HepG2 (cell line): ENCODE measurements around the gene CGNL1. TPM values are rescaled to one million over a fixed set of nuclear protein-coding genes. Genes with fewer than 3 reads are reported as not detected.

ENCODE experiments used
- ATAC-seq: fragments of 200-7000 bp; cut with Tn5 transposase; 3 replicates; pipeline ENCODE4 v1.9.1; 2020; ENCODE audit warnings: mild to moderate bottlenecking, moderate library complexity
- BruUV-seq: library from RNA; stranded (reverse); fragments of 400-500 nt; replicated peaks from 2 replicates; lab custom pipeline; 2021; lab: Mats Ljungman, UMichigan
- CTCF ChIA-PET: fragments of 300-600 bp; formaldehyde crosslinking; extraction: SDS; loops from one replicate; lab custom pipeline; 2021; ENCODE audit warnings: low total read pairs, inconsistent platforms, low intra/inter-chr PET ratio; lab: Yijun Ruan, JAX
- POLR2A ChIA-PET: fragments of 350-600 bp; sonication (Branson Sonifier 250); formaldehyde crosslinking; loops from one replicate; lab custom pipeline; 2020; ENCODE audit warnings: antibody characterized with exemption, inconsistent platforms; lab: Yijun Ruan, JAX
- DNase-seq: peaks from one replicate; pipeline ENCODE4 v3.0.0-alpha.2; 2015; ENCODE audit warnings: low spot score
- FAIRE-seq: peaks from 3 replicates; lab custom pipeline; 2011; peaks lifted over from hg19 to GRCh38; lab: Jason Lieb, UNC
- H2AFZ ChIP-seq: one replicate; pipeline ENCODE4 v1.6.1; 2011; ENCODE audit warnings: low read length, inconsistent platforms
- H3K27ac ChIP-seq: fragments of 300-600 bp; 3 replicates; pipeline ENCODE4 v1.8.0; 2011; ENCODE audit warnings: mixed run types, mild to moderate bottlenecking, mixed read lengths, low read length, inconsistent platforms; ENCODE audit not compliant: insufficient read depth; ENCODE audit errors: extremely low read length
- H3K27me3 ChIP-seq, 2 experiments: fragments of 200-600 bp in 1 of 2; 2 replicates in 1 of 2; 3 replicates in 1 of 2; pipeline versions ENCODE4 v1.6.0 to v1.8.0; 2011; ENCODE audit warnings: low read length in 2 of 2, mild to moderate bottlenecking in 2 of 2, moderate library complexity in 2 of 2, inconsistent platforms in 1 of 2; ENCODE audit not compliant: insufficient read depth in 2 of 2, control insufficient read depth in 1 of 2
- H3K36me3 ChIP-seq, 2 experiments: fragments of 200-600 bp in 1 of 2; replicated peaks in 1 of 2; 2 replicates in 1 of 2; 3 replicates in 1 of 2; pipeline versions ENCODE4 v1.5.1 to v1.8.0; 2011; ENCODE audit warnings: low read length in 2 of 2, inconsistent platforms in 1 of 2; ENCODE audit not compliant: insufficient read depth in 2 of 2, control insufficient read depth in 1 of 2
- H3K4me1 ChIP-seq: 2 replicates; pipeline ENCODE4 v1.5.1; 2012; ENCODE audit warnings: low read length, inconsistent platforms; ENCODE audit not compliant: insufficient read depth
- H3K4me2 ChIP-seq: 2 replicates; pipeline ENCODE4 v1.6.0; 2011; ENCODE audit warnings: low read depth, low read length, inconsistent platforms
- H3K4me3 ChIP-seq, 3 experiments: fragments of 200-600 bp in 1 of 3; sonication (generic), shearing (Covaris generic) in 1 of 3; replicated peaks in 1 of 3; 2 replicates each; pipeline ENCODE4 v1.5.1; 2011 to 2016; ENCODE audit warnings: low read length in 3 of 3, inconsistent platforms in 2 of 3, low read depth in 2 of 3, mild to moderate bottlenecking in 2 of 3, control low read depth in 1 of 3, mixed read lengths in 1 of 3; ENCODE audit not compliant: insufficient read depth in 1 of 3
- H3K79me2 ChIP-seq: one replicate; pipeline ENCODE4 v1.6.1; 2011; ENCODE audit warnings: low read length, inconsistent platforms; ENCODE audit not compliant: insufficient read depth
- H3K9ac ChIP-seq: 2 replicates; pipeline ENCODE4 v1.6.0; 2011; ENCODE audit warnings: mild to moderate bottlenecking, low read depth, low read length, inconsistent platforms; ENCODE audit not compliant: insufficient read depth
- H3K9me3 ChIP-seq: 2 replicates; pipeline ENCODE4 v1.5.1; 2012; ENCODE audit warnings: mild to moderate bottlenecking, low read length
- H4K20me1 ChIP-seq: 2 replicates; pipeline ENCODE4 v1.6.0; 2011; ENCODE audit warnings: inconsistent platforms, mild to moderate bottlenecking, low read length, moderate library complexity; ENCODE audit not compliant: insufficient read depth
- CEBPB ChIP-seq: IDR thresholded peaks from 2 replicates; pipeline ENCODE4 v1.6.1; 2011; ENCODE audit warnings: low read depth, low read length, improper control_type of control experiment, borderline replicate concordance
- CHCHD3 ChIP-seq: sonication (generic); formaldehyde crosslinking; IDR thresholded peaks from 2 replicates; pipeline ENCODE4 v1.8.0; 2022; ENCODE audit warnings: mild to moderate bottlenecking, missing genetic modification reagents, moderate library complexity
- GATAD2A ChIP-seq: IDR thresholded peaks from 2 replicates; pipeline ENCODE4 v1.6.1; 2016
- HMGXB3 ChIP-seq: sonication (generic); formaldehyde crosslinking; IDR thresholded peaks from 2 replicates; pipeline ENCODE4 v1.4.0; 2020; ENCODE audit warnings: missing genetic modification reagents, borderline replicate concordance
- KLF12 ChIP-seq: sonication (generic); formaldehyde crosslinking; IDR thresholded peaks from 2 replicates; pipeline ENCODE4 v1.4.0; 2020; ENCODE audit warnings: missing genetic modification reagents, borderline replicate concordance
- MAX ChIP-seq: IDR thresholded peaks from 2 replicates; pipeline ENCODE4 v1.6.1; 2012; ENCODE audit warnings: inconsistent platforms
- PPARG ChIP-seq: conservative IDR thresholded peaks from 2 replicates; pipeline ENCODE4 v1.6.1; 2016; ENCODE audit warnings: missing biosample characterization, missing genetic modification reagents
- SRF ChIP-seq: IDR thresholded peaks from 2 replicates; pipeline ENCODE4 v1.6.1; 2011; ENCODE audit warnings: mild to moderate bottlenecking, low read depth, low read length, moderate library complexity
- THAP11 ChIP-seq: IDR thresholded peaks from 2 replicates; pipeline ENCODE4 v1.6.1; 2016; ENCODE audit warnings: missing biosample characterization, missing genetic modification reagents
- ZMYM2 ChIP-seq: sonication (generic); formaldehyde crosslinking; IDR thresholded peaks from 2 replicates; pipeline ENCODE4 v1.8.0; 2022; ENCODE audit warnings: mild to moderate bottlenecking, missing genetic modification reagents
- ZNF281 ChIP-seq: sonication (generic); formaldehyde crosslinking; IDR thresholded peaks from 2 replicates; pipeline ENCODE4 v1.4.0; 2020; ENCODE audit warnings: missing genetic modification reagents, borderline replicate concordance
- ZNF331 ChIP-seq: sonication (generic); formaldehyde crosslinking; IDR thresholded peaks from 2 replicates; pipeline ENCODE4 v1.4.0; 2020; ENCODE audit warnings: missing genetic modification reagents
- ZNF678 ChIP-seq: sonication (generic); formaldehyde crosslinking; IDR thresholded peaks from 2 replicates; pipeline ENCODE4 v1.4.0; 2020; ENCODE audit warnings: mild to moderate bottlenecking, missing genetic modification reagents
- ZNF703 ChIP-seq: sonication (generic); formaldehyde crosslinking; IDR thresholded peaks from 2 replicates; pipeline ENCODE4 v1.5.1; 2020; ENCODE audit warnings: missing genetic modification reagents, mild to moderate bottlenecking, moderate library complexity, borderline replicate concordance
- ZNF724P ChIP-seq: sonication (generic); formaldehyde crosslinking; IDR thresholded peaks from 2 replicates; pipeline ENCODE4 v1.8.0; 2022; ENCODE audit warnings: missing genetic modification reagents, borderline replicate concordance
- ZNF737 ChIP-seq: sonication (generic); formaldehyde crosslinking; IDR thresholded peaks from 2 replicates; pipeline ENCODE4 v1.5.0; 2020; ENCODE audit warnings: missing genetic modification reagents, mild to moderate bottlenecking, borderline replicate concordance
- WGBS: methylation state at CpG from one replicate; pipeline ENCODE4 v1.1.6; 2017; ENCODE audit warnings: low lambda C conversion rate; 5-methylcytosine and 5-hydroxymethylcytosine counted together
- in situ Hi-C: cut with HindIII; loops from 2 replicates; pipeline ENCODE4 v1.10.0; 2017; ENCODE audit warnings: low pct_unique_long_range_greater_than_20kb; ENCODE audit not compliant: extremely low pct_ligation_motif_present
- intact Hi-C: fragments of 100-400 bp; cut with micrococcal nuclease; formaldehyde crosslinking; loops from one replicate; pipeline ENCODE4 v1.10.0; 2022; ENCODE audit not compliant: unreplicated experiment
- polyA plus RNA-seq, 8 experiments: library from polyadenylated mRNA; depleted of rRNA in 3 of 8; stranded (reverse) in 7 of 8; unstranded in 1 of 8; fragments of >200 nt; fragmentation: Illumina TruSeq in 4 of 8; extraction: Trizol in 4 of 8; gene quantifications; 2 replicates each; pipeline versions ENCODE4 v1.2.1 to v1.2.3, GENCODE V29; 2011 to 2016; ENCODE audit warnings: low read depth in 4 of 8, missing spikeins in 1 of 8, mixed read lengths in 1 of 8; ENCODE audit not compliant: insufficient read depth in 1 of 8
- total RNA-seq, 5 experiments: library from RNA; depleted of rRNA; stranded (reverse); fragments of >200 nt; fragmentation: Illumina TruSeq; extraction: Trizol; gene quantifications; 2 replicates each; pipeline ENCODE4 v1.2.3, GENCODE V29; 2016; ENCODE audit warnings: low read depth in 1 of 5
- TF ChIP-seq, protein P1 (sequence below): IDR thresholded peaks from 2 replicates; pipeline ENCODE4 v1.6.1; 2016; ENCODE audit warnings: missing biosample characterization, missing genetic modification reagents, low read depth

CGNL1 gene
- total and polyA plus RNA-seq, 2 of the 13 experiments (the other 11 are each of a cell fraction or from before 2014, with no cell fraction given), result 5.6 to 15.6 TPM

- intact Hi-C loops, result loop anchor here (2.0 to 5.0 kb wide), 4 partner anchors 53 to 302 kb away; no protein-coding TSS in a partner anchor
- DNase-seq, result peak; percentile 88
- no peaks in the 10 kb centered on the region for H3K79me2 ChIP-seq
- peak overlapping the region; percentile 53 for H3K27ac ChIP-seq
- BruUV-seq, result no TSS peak
- peaks cover 11% of the 10 kb centered on the region for H3K4me1 ChIP-seq
- ChIA-PET POLR2A (interaction anchor here (1.1 kb wide), 1 partner anchor 146 kb away, joined by 3 read pairs; the partner anchor contains the start of gene POLR2M), CTCF (interaction anchor here (0.7 to 1.6 kb wide), 5 partner anchors 52 to 301 kb away, joined by 3 to 11 read pairs (median 4); no protein-coding TSS in a partner anchor)
- no peaks in the 10 kb centered on the region for H3K36me3 ChIP-seq
- in situ Hi-C loops, result loop anchor here (5.0 kb wide), 1 partner anchor 52 kb away; no protein-coding TSS in a partner anchor
- H3K9ac ChIP-seq, result no peak overlapping the region
- H4K20me1 ChIP-seq, result no peaks in the 10 kb centered on the region
- H3K9me3 ChIP-seq, result no peaks in the 10 kb centered on the region
- H3K27me3 ChIP-seq, result 0 out of 5 replicates have a peak, but pooled peaks cover 0 to 4% of the 10 kb centered on the region in 2 experiments
- no peak overlapping the region for H2AFZ ChIP-seq
- no peak overlapping the region for H3K4me2 ChIP-seq
- peak; percentile 88 for FAIRE-seq
- peak; percentile 89 for ATAC-seq
- no peak overlapping the region for H3K4me3 ChIP-seq
- 0% methylated on average over 2 of the region's 5 CpGs for WGBS
- TF ChIP-seq MAX (no peak), ZNF724P (CRISPR knock-in tag) (no peak), ZNF331 (no peak), GATAD2A (CRISPR knock-in tag) (no peak), THAP11 (CRISPR knock-in tag) (peak; percentile 12; the same call in 1 of the 2 replicates), KLF12 (peak; percentile 82; the same call in 1 of the 2 replicates), HMGXB3 (CRISPR knock-in tag) (no peak), ZNF703 (CRISPR knock-in tag) (no peak), SRF (peak; percentile 62; the same call in 1 of the 2 replicates), ZNF281 (CRISPR knock-in tag) (no peak), ZNF678 (CRISPR knock-in tag) (no peak), CEBPB (peak; percentile 82), ZNF737 (no peak), PPARG (CRISPR knock-in tag) (no peak), CHCHD3 (CRISPR knock-in tag) (no peak), ZMYM2 (CRISPR knock-in tag) (no peak)
- TF ChIP-seq, protein P1, sequence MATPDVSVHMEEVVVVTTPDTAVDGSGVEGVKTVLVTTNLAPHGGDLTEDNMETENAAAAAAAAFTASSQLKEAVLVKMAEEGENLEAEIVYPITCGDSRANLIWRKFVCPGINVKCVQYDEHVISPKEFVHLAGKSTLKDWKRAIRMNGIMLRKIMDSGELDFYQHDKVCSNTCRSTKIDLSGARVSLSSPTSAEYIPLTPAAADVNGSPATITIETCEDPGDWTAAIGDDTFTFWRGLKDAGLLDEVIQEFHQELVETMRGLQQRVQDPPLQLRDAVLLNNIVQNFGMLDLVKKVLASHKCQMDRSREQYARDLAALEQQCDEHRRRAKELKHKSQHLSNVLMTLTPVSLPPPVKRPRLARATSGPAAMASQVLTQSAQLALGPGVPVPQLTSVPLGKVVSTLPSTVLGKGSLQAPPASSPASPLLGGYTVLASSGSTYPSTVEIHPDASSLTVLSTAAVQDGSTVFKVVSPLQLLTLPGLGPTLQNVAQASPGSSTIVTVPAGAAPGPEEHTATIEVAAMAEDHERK, result no peak
Measured at GRCh38 chr15:57559875-57560274, 183.6 kb downstream of the CGNL1 start.
